ENCODE data around the gene RNF207. TPM values are rescaled to one million over a fixed set of nuclear protein-coding genes. Genes with fewer than 3 reads are reported as not detected.

RNF207 gene
- total RNA-seq, 1 donor from 2014 or later: 3.1 TPM

DNA sequence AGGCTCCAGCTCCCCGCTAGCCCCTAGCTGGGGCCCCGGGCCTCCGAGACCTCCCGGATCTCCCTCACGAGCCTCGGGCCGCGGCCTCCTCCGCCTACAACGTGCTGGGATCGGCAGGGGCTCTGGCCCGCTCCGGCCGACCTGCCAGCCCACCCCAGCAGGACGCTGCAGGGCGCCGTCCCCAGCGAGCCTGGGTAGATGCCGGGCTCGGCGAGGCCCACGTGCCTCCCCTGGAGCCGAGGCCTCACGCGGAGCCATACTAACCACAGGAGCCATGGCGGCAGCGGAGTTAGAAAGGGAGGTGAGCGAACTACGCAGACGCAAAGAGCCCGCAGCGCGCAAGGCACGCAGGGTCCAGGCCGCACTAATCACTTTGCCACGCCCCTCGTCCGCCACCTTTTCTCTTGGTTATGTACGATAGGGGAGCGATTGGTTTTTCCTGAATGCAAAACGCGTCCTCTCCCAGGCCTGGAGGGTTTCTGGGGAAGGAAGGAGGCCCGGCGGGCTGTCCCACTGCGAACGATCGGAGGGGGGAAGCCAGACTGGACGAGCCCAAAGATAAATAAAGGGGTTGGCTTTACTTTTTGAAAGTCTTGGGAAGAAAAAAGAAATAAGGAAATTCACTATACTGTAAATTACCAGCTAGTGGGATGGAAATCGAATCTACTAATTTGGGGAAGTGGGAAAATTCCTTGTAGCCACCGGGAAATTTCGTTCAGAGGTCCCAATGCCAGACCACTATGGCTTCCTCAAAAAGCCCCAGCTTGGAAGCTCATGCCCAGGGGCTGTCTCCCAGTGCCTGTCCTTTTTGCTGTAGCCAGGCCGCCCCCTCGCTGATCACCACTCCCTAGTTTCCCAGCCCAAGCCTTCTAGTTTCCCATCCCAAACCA is 6.4 kb upstream of the RNF207 start, which contains the start of gene RPL22:
RPL22 (minus strand) TSS at position 298 of the 890 bp plus-strand sequence; CDS start at position 276, 22 bp downstream.
- DNase-seq (ENCODE audit: low spot score): peak; percentile 99
- peak within 1 kb of the TSS; percentile 45 for H2AFZ ChIP-seq (replicated peaks)
- H4K20me1 ChIP-seq (ENCODE audit: low read depth): peaks cover 45% of the 10 kb centered on the region
- H3K4me2 ChIP-seq: peak within 1 kb of the TSS; percentile 93
- H3K4me1 Mint-ChIP-seq: peaks cover 31% of the 10 kb centered on the region
- peaks cover 4% of the 10 kb centered on the region for H3K27me3 Mint-ChIP-seq (ENCODE audit: insufficient read depth, low read depth)
- H3K27ac Mint-ChIP-seq: peak within 1 kb of the TSS; percentile 100
- peak within 1 kb of the TSS; percentile 92 for H3K9ac ChIP-seq
- TF ChIP-seq, protein P1, sequence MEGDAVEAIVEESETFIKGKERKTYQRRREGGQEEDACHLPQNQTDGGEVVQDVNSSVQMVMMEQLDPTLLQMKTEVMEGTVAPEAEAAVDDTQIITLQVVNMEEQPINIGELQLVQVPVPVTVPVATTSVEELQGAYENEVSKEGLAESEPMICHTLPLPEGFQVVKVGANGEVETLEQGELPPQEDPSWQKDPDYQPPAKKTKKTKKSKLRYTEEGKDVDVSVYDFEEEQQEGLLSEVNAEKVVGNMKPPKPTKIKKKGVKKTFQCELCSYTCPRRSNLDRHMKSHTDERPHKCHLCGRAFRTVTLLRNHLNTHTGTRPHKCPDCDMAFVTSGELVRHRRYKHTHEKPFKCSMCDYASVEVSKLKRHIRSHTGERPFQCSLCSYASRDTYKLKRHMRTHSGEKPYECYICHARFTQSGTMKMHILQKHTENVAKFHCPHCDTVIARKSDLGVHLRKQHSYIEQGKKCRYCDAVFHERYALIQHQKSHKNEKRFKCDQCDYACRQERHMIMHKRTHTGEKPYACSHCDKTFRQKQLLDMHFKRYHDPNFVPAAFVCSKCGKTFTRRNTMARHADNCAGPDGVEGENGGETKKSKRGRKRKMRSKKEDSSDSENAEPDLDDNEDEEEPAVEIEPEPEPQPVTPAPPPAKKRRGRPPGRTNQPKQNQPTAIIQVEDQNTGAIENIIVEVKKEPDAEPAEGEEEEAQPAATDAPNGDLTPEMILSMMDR (IDR thresholded peaks at IDR 0.05): no peak
- TF ChIP-seq EZH2 (IDR thresholded peaks at IDR 0.05) (no peak), EZH2phosphoT487 (IDR thresholded peaks at IDR 0.05) (no peak)
- peak within 1 kb of the TSS; percentile 84 for H3K4me3 ChIP-seq
- H3K36me3 Mint-ChIP-seq: peaks cover 12% of the 10 kb centered on the region
- H3K4me3 Mint-ChIP-seq: peak within 1 kb of the TSS; percentile 92
- H3K9me3 Mint-ChIP-seq: no peaks in the 10 kb centered on the region
- H3F3A ChIP-seq (ENCODE audit: low read depth): peaks cover 20% of the 10 kb centered on the region
- H3K27me3 ChIP-seq: no peaks in the 10 kb centered on the region
- H3K79me2 ChIP-seq (ENCODE audit: low read depth): peaks cover 49% of the 10 kb centered on the region
- peak within 1 kb of the TSS; percentile 18 for H3K27ac ChIP-seq
- H3K4me1 ChIP-seq: peaks cover 19% of the 10 kb centered on the region
- no peaks in the 10 kb centered on the region for H3K9me3 ChIP-seq (ENCODE audit: low read depth)
- peaks cover 7% of the 10 kb centered on the region for H3K36me3 ChIP-seq

DNA sequence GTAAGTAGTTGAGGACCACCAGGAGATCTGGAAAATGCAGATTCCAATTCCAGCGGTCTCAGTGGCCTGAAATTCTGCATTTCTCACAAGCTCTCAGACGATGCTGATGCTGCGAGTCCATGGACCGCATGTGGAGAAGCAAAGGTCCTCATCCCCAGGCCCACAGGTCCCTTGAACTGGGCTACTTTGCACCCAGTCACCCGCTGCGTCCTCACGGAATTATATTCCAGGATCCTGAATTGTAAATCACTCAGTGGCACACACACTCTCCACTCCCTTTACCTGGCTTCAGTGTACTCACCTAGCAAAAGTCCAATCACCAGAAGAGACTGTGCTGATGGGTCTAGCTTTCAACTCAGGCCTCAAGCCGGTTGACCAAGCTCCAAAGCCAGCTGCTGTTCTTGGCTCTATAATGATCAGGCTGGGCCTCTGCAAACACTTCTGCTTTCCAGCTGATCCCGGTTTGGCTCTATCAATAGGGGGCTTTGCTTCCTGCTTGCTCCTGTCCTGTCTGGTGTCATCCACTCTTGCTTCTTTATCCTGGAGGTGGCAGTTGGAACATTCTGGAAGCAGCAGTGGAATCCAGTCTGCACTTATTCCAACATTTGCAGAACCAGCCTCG is 5.6 kb upstream of the RNF207 start:
- Histone ChIP-seq H3K9ac (no peak overlapping the region), H3K4me1 (peaks cover 19% of the 10 kb centered on the region), H3K27me3 (peaks cover 3% of the 10 kb centered on the region), H2AFZ (replicated peaks) (peak overlapping the region; percentile 45), H3F3A (ENCODE audit: low read depth) (peaks cover 27% of the 10 kb centered on the region), H3K4me3 (peak overlapping the region; percentile 84), H3K9me3 (ENCODE audit: low read depth) (no peaks in the 10 kb centered on the region), H3K36me3 (peaks cover 7% of the 10 kb centered on the region), H3K27ac (no peak overlapping the region), H3K4me2 (peak overlapping the region; percentile 66), H3K79me2 (ENCODE audit: low read depth) (peaks cover 42% of the 10 kb centered on the region), H4K20me1 (ENCODE audit: low read depth) (peaks cover 39% of the 10 kb centered on the region)
- no peak for DNase-seq (ENCODE audit: low spot score)
- TF ChIP-seq EZH2phosphoT487 (IDR thresholded peaks at IDR 0.05): no peak
- Mint-ChIP-seq H3K27ac (peak overlapping the region; percentile 100), H3K9me3 (no peaks in the 10 kb centered on the region), H3K36me3 (peaks cover 12% of the 10 kb centered on the region), H3K4me3 (peak overlapping the region; percentile 92), H3K27me3 (ENCODE audit: insufficient read depth, low read depth) (peaks cover 6% of the 10 kb centered on the region), H3K4me1 (peaks cover 36% of the 10 kb centered on the region)

DNA sequence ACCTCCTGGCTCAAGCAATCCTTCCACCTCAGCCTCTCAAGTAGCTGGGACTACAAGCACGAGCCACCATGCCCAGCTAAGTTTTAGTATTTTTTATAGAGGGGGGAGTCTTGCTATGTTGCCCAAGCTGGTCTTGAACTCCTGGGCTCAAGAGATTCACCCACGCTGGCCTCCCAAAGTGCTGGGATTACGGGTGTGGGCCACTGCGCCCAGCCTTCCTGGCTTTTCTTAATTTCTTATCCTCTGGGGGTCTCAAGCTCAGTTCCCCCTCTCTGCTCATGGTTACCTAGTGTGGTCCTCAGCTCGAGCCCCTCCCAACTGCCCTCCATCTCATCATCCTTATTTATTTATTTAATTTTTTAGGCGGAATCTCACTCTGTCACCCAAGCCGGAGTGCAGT is 3.7 kb upstream of the RNF207 start:
- H3K27ac Mint-ChIP-seq: no peak overlapping the region
- Histone ChIP-seq H3K4me1 (peaks cover 19% of the 10 kb centered on the region), H3K9me3 (ENCODE audit: low read depth) (no peaks in the 10 kb centered on the region)

More for the DNA sequence above, 3.7 kb upstream of the RNF207 start:
- Histone ChIP-seq H3K27me3 (peaks cover 22% of the 10 kb centered on the region), H3K79me2 (ENCODE audit: low read depth) (peaks cover 22% of the 10 kb centered on the region), H3K4me2 (no peak overlapping the region), H3K4me3 (no peak overlapping the region), H4K20me1 (ENCODE audit: low read depth) (peaks cover 21% of the 10 kb centered on the region), H3K27ac (no peak overlapping the region), H3K36me3 (no peaks in the 10 kb centered on the region), H2AFZ (replicated peaks) (no peak overlapping the region), H3F3A (ENCODE audit: low read depth) (peaks cover 38% of the 10 kb centered on the region), H3K9ac (no peak overlapping the region)
- H3K27me3 Mint-ChIP-seq (ENCODE audit: insufficient read depth, low read depth): peaks cover 11% of the 10 kb centered on the region
- H3K36me3 Mint-ChIP-seq: peaks cover 4% of the 10 kb centered on the region
- TF ChIP-seq EZH2phosphoT487 (IDR thresholded peaks at IDR 0.05) (no peak), EZH2 (IDR thresholded peaks at IDR 0.05) (no peak)
- TF ChIP-seq, protein P1 (IDR thresholded peaks at IDR 0.05): no peak
- H3K4me1 Mint-ChIP-seq: peaks cover 32% of the 10 kb centered on the region
- H3K9me3 Mint-ChIP-seq: no peaks in the 10 kb centered on the region
- H3K4me3 Mint-ChIP-seq: no peak overlapping the region
- no peak for DNase-seq (ENCODE audit: low spot score)
